Hepatocyte (in vitro differentiated cells): ENCODE measurements around the gene NXPH1. TPM values are rescaled to one million over a fixed set of nuclear protein-coding genes. Genes with fewer than 3 reads are reported as not detected.

Experiments used
- DNase-seq: peaks from one replicate; pipeline ENCODE4 v3.0.0-alpha.2; 2016; ENCODE audit warnings: low spot score
- H2AFZ ChIP-seq: fragments of 200-600 bp; sonication (generic); 2 replicates; pipeline ENCODE4 v1.6.0; 2016; ENCODE audit warnings: antibody characterized with exemption, mild to moderate bottlenecking
- H3K27ac ChIP-seq: fragments of 200-600 bp; sonication (generic); 2 replicates; pipeline ENCODE4 v1.5.1; 2016; ENCODE audit warnings: mild to moderate bottlenecking
- H3K27me3 ChIP-seq: fragments of 200-600 bp; sonication (generic); 2 replicates; pipeline ENCODE4 v1.6.1; 2016
- H3K36me3 ChIP-seq: fragments of 200-600 bp; sonication (generic); replicated peaks from 2 replicates; pipeline ENCODE4 v1.5.1; 2016; ENCODE audit warnings: low read depth; ENCODE audit not compliant: insufficient read depth
- H3K4me1 ChIP-seq: fragments of 200-600 bp; sonication (generic); 2 replicates; pipeline ENCODE4 v1.5.1; 2016; ENCODE audit warnings: mild to moderate bottlenecking, moderate library complexity; ENCODE audit not compliant: insufficient read depth
- H3K4me2 ChIP-seq: fragments of 200-600 bp; sonication (generic); 2 replicates; pipeline ENCODE4 v1.6.0; 2016
- H3K4me3 ChIP-seq: fragments of 200-600 bp; sonication (generic); 2 replicates; pipeline ENCODE4 v1.5.1; 2016; ENCODE audit warnings: mild to moderate bottlenecking
- H3K79me2 ChIP-seq: fragments of 200-600 bp; sonication (generic); 2 replicates; pipeline ENCODE4 v1.6.0; 2017; ENCODE audit warnings: mild to moderate bottlenecking
- H3K9me2 ChIP-seq: fragments of 200-600 bp; sonication (generic); replicated peaks from 2 replicates; pipeline ENCODE4 v1.6.0; 2017; ENCODE audit warnings: mild to moderate bottlenecking; ENCODE audit not compliant: insufficient read depth
- H3K9me3 ChIP-seq: fragments of 200-600 bp; sonication (generic); 2 replicates; pipeline ENCODE4 v1.5.1; 2016; ENCODE audit warnings: low read depth, mild to moderate bottlenecking
- H4K20me1 ChIP-seq: fragments of 200-600 bp; sonication (generic); 2 replicates; pipeline ENCODE4 v1.6.0; 2016; ENCODE audit warnings: mild to moderate bottlenecking; ENCODE audit not compliant: insufficient read depth, poor library complexity, severe bottlenecking
- CTCF ChIP-seq: fragments of 200-600 bp; sonication (generic); IDR thresholded peaks from 2 replicates; pipeline ENCODE4 v1.5.1; 2016; ENCODE audit warnings: antibody characterized with exemption, mild to moderate bottlenecking; ENCODE audit not compliant: poor library complexity
- EZH2 ChIP-seq: fragments of 200-600 bp; sonication (generic); IDR thresholded peaks from 2 replicates; pipeline ENCODE4 v1.6.1; 2016; ENCODE audit warnings: antibody characterized with exemption, mild to moderate bottlenecking, borderline replicate concordance
- EZH2phosphoT487 ChIP-seq: fragments of 200-600 bp; sonication (generic); IDR thresholded peaks from one replicate; pipeline ENCODE4 v1.6.1; 2018; ENCODE audit warnings: antibody characterized with exemption, mild to moderate bottlenecking, low read depth, moderate library complexity; ENCODE audit not compliant: unreplicated experiment, severe bottlenecking
- whole genome bisulfite sequencing: methylation state at CpG from one replicate; pipeline ENCODE4 v1.1.6; 2016; ENCODE audit warnings: low lambda C conversion rate; ENCODE audit errors: missing lambda C conversion rate; 5-methylcytosine and 5-hydroxymethylcytosine counted together
- polyA plus RNA-seq: library from polyadenylated mRNA; unstranded; fragments of >200 nt; fragmentation: Nextera tagmentation; extraction: Ambion mirVana; gene quantifications from 2 replicates; pipeline ENCODE4 v1.2.1, GENCODE V29; 2016
- total RNA-seq: library from RNA; depleted of rRNA; stranded (reverse); fragments of >200 nt; gene quantifications from 2 replicates; pipeline ENCODE4 v1.2.3, GENCODE V29; 2014

NXPH1 gene
- total and polyA plus RNA-seq, 2 experiments from 2014 or later: not detected

GRCh38 chr7:8499128-8499527 lies 65.7 kb downstream of the NXPH1 start:
- Histone ChIP-seq H3K9me2 (no peaks in the 10 kb centered on the region), H3K27me3 (no peaks in the 10 kb centered on the region), H4K20me1 (no peaks in the 10 kb centered on the region), H3K9me3 (no peaks in the 10 kb centered on the region), H3K27ac (no peak overlapping the region), H3K4me2 (no peak overlapping the region), H3K79me2 (no peaks in the 10 kb centered on the region), H2AFZ (no peak overlapping the region), H3K36me3 (no peaks in the 10 kb centered on the region), H3K4me1 (no peaks in the 10 kb centered on the region), H3K4me3 (no peak overlapping the region)
- no peak for DNase-seq
- TF ChIP-seq EZH2phosphoT487: no peak
- no peak for TF ChIP-seq CTCF
- no peak for TF ChIP-seq EZH2

- H3K36me3 ChIP-seq: no peaks in the 10 kb centered on the region
- H3K9me3 ChIP-seq: no peaks in the 10 kb centered on the region
- TF ChIP-seq EZH2 (no peak), CTCF (no peak), EZH2phosphoT487 (no peak)
- H3K9me2 ChIP-seq: no peaks in the 10 kb centered on the region
- 82% methylated on average over 2 of the region's 2 CpGs for WGBS
- no peaks in the 10 kb centered on the region for H3K79me2 ChIP-seq
- no peak overlapping the region for H3K4me3 ChIP-seq
- H3K27ac ChIP-seq: no peak overlapping the region
- DNase-seq: no peak
- H3K4me1 ChIP-seq: no peaks in the 10 kb centered on the region
- no peaks in the 10 kb centered on the region for H3K27me3 ChIP-seq
- H2AFZ ChIP-seq: no peak overlapping the region
- H4K20me1 ChIP-seq: no peaks in the 10 kb centered on the region
- no peak overlapping the region for H3K4me2 ChIP-seq
Measured at GRCh38 chr7:8500286-8500685, 66.9 kb downstream of the NXPH1 start.

DNA sequence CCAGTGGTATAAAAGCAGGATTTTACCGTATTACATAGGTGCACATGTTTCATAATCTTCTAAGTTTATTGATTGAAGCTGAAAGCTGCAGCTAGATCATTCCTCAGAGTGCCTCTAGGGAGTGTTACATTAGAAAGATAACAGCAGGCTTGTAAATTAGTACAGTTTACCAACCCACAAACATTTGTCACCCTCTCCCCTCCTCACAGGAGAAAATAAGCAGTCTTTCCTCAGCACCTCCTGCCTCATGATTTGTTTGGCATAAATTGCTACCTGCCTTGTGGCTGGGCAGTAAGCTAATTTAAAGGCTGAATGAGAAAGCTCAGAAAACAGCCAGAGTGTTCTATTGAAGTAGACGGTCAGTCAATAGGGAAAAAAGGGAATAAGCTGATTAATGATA lies 74.2 kb downstream of the NXPH1 start:
- H2AFZ ChIP-seq: no peak overlapping the region
- no peaks in the 10 kb centered on the region for H3K4me1 ChIP-seq
- no peak for DNase-seq
- 68% methylated on average over 2 of the region's 2 CpGs for WGBS
- no peaks in the 10 kb centered on the region for H3K36me3 ChIP-seq
- TF ChIP-seq EZH2 (no peak), CTCF (no peak), EZH2phosphoT487 (no peak)
- no peaks in the 10 kb centered on the region for H3K79me2 ChIP-seq
- no peaks in the 10 kb centered on the region for H3K9me2 ChIP-seq
- no peak overlapping the region for H3K4me3 ChIP-seq
- no peaks in the 10 kb centered on the region for H4K20me1 ChIP-seq
- no peaks in the 10 kb centered on the region for H3K9me3 ChIP-seq
- no peak overlapping the region for H3K27ac ChIP-seq
- peaks cover 3% of the 10 kb centered on the region for H3K27me3 ChIP-seq
- H3K4me2 ChIP-seq: no peak overlapping the region

DNA sequence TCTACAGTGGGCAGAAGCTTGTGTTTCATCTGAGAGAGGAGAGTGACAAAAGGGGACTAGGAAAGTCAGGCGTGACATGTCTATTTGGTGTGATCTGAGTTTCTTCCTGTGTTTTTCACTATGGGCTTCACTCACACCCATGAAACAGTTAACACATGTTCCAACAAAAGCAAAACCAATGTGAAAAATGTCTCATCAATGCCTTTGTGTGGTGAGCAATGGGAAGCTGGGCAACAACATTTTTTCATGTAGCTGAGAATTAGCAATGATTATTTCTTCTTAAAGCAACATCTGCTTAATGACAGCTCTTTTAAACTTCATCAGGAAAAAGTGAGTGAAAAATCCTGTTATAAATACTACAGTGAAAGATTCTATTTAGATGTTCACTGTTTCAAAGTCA lies 76.2 kb downstream of the NXPH1 start:
- H2AFZ ChIP-seq: no peak overlapping the region
- no peaks in the 10 kb centered on the region for H4K20me1 ChIP-seq
- no peaks in the 10 kb centered on the region for H3K9me3 ChIP-seq
- DNase-seq: no peak
- no peak overlapping the region for H3K27ac ChIP-seq
- no peaks in the 10 kb centered on the region for H3K79me2 ChIP-seq
- no peaks in the 10 kb centered on the region for H3K9me2 ChIP-seq
- no peak overlapping the region for H3K4me2 ChIP-seq
- no peaks in the 10 kb centered on the region for H3K4me1 ChIP-seq
- H3K4me3 ChIP-seq: no peak overlapping the region
- 92% methylated on average over 1 of the region's 1 CpG for WGBS
- no peak for TF ChIP-seq EZH2phosphoT487
- no peak for TF ChIP-seq EZH2
- TF ChIP-seq CTCF: no peak
- peaks cover 3% of the 10 kb centered on the region for H3K27me3 ChIP-seq
- H3K36me3 ChIP-seq: no peaks in the 10 kb centered on the region
